Transverse colon (tissue), 4 donors: ENCODE results near the gene DTX3. TPM values are rescaled to one million over a fixed set of nuclear protein-coding genes. Genes with fewer than 3 reads are reported as not detected.
"Not testable (repeated sequence)": the region's sequence is repeated elsewhere in the genome, so short reads cannot be mapped to it uniquely, and the experiment has no call there.

Experiments used
- DNase-seq: peaks from one replicate; pipeline ENCODE4 v3.0.0-alpha.2; 2019
- H3K27ac ChIP-seq, 4 donors: fragments of 200-600 bp; sonication (generic); 2 replicates each; pipeline ENCODE4 v1.5.1; 2016 to 2018; ENCODE audit warnings: inconsistent platforms in 4 of 4
- H3K27me3 ChIP-seq: fragments of 200-600 bp; sonication (generic); 2 replicates; pipeline ENCODE4 v1.5.1; 2017; ENCODE audit warnings: inconsistent platforms
- H3K36me3 ChIP-seq, 4 donors: fragments of 200-600 bp; sonication (generic); 2 replicates each; pipeline ENCODE4 v1.5.1; 2017 to 2019; ENCODE audit warnings: inconsistent platforms in 4 of 4
- H3K4me1 ChIP-seq, 4 donors: fragments of 200-600 bp; sonication (generic); 2 replicates each; pipeline ENCODE4 v1.5.1; 2017 to 2020; ENCODE audit warnings: inconsistent platforms in 4 of 4
- H3K4me3 ChIP-seq, 4 donors: fragments of 200-600 bp; sonication (generic); 1 replicate in 1 of 4; 2 replicates in 3 of 4; pipeline versions ENCODE4 v1.5.1 to v1.6.1; 2017 to 2019; ENCODE audit warnings: inconsistent platforms in 4 of 4
- H3K9me3 ChIP-seq, 2 donors: fragments of 200-600 bp; sonication (generic); 2 replicates each; pipeline ENCODE4 v1.5.1; 2017 to 2019; ENCODE audit warnings: inconsistent platforms in 2 of 2
- EP300 ChIP-seq: sonication (generic); formaldehyde crosslinking; IDR thresholded peaks from one replicate; pipeline ENCODE4 v1.6.1; 2017; ENCODE audit warnings: antibody characterized with exemption, low read depth
- POLR2A ChIP-seq: fragments of 450-650 bp; IDR thresholded peaks from one replicate; pipeline ENCODE4 v1.6.1; 2016; ENCODE audit warnings: antibody characterized with exemption, mild to moderate bottlenecking, moderate library complexity
- POLR2AphosphoS5 ChIP-seq, 3 donors: sonication (generic); formaldehyde crosslinking; IDR thresholded peaks; one replicate each; pipeline ENCODE4 v1.6.1; 2016; ENCODE audit warnings: antibody characterized with exemption in 3 of 3
- WGBS, 2 donors: methylation state at CpG; one replicate each; pipeline ENCODE4 v1.1.5; 2018; ENCODE audit warnings: low coverage in 1 of 2; 5-methylcytosine and 5-hydroxymethylcytosine counted together
- in situ Hi-C, 4 donors: fragments of 200-750 bp; cut with MboI; loops; one replicate each; pipeline versions ENCODE4 v1.15.0 to v1.15.1; 2017; ENCODE audit warnings: low sequenced_read_pairs in 3 of 4, low pct_ligation_motif_present in 1 of 4, low pct_unique_long_range_greater_than_20kb in 1 of 4
- intact Hi-C: fragments of 100-400 bp; cut with DNase I; formaldehyde crosslinking; loops from one replicate; pipeline ENCODE4 v1.15.1; 2023; ENCODE audit warnings: low total_unique reads
- total RNA-seq, 4 donors: library from RNA; depleted of rRNA; stranded (reverse); fragments of >200 nt; gene quantifications; one replicate each; pipeline ENCODE4 v1.1.0, GENCODE V29; 2016
- TF ChIP-seq, protein P1 (sequence below), 5 experiments: fragments of 200-600 bp in 3 of 5; fragments of 450-650 bp in 2 of 5; sonication (generic) in 3 of 5; IDR thresholded peaks; 1 replicate in 2 of 5; 2 replicates in 3 of 5; pipeline ENCODE4 v1.5.1; 2016 to 2017; ENCODE audit warnings: antibody characterized with exemption in 5 of 5, inconsistent platforms in 3 of 5, mild to moderate bottlenecking in 2 of 5, moderate library complexity in 1 of 5

The DTX3 gene
- total RNA-seq, 4 donors from 2014 or later, result 8.0 to 10.9 (median 9.6) TPM

DNA sequence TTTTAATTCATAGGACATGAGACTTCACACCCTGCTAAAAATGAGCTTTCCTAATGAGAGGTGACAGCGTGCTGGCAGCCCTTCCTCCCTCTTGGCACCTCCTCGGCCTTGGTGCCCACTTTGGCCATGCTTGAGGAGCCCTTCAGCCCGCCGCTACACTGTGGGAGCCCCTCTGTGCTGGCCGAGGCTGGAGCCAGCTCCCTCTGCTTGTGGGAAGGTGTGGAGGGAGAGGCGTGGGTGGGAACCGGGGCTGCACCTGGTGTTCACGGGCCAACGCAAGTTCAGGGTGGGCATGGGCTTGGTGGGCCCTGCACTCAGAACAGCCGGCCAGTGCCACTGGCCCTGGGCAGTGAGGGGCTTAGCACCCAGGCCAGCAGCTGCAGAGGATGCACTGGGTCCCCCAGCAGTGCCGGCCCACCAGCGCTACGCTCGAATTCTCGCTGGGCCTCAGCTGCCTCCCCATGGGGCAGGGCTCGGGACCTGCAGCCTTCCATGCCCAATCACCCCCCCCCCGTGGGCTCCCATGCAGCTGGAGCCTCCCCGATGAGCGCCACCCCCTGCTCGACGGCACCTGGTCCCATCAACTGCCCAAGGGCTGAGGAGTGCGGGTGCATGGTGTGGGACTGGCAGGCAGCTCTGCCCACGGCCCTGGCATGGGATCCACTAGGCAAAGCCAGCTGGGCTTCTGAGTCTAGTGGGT, 51.1 kb downstream of the DTX3 start:
- intact Hi-C loops (no loop called here), in situ Hi-C loops (no loop called here)
- Histone ChIP-seq H3K4me3 (no peak overlapping the region), H3K4me1 (no peaks in the 10 kb centered on the region), H3K27ac (no peak overlapping the region), H3K27me3 (no peaks in the 10 kb centered on the region), H3K9me3 (no peaks in the 10 kb centered on the region), H3K36me3 (no peaks in the 10 kb centered on the region)
- no peak for DNase-seq
- 70 to 86% methylated on average over 2 to 22 of the region's 23 CpGs for WGBS, 2 donors
- TF ChIP-seq EP300 (no peak), POLR2A (no peak), POLR2AphosphoS5 (IDR thresholded peaks at IDR 0.05) (no peak)
- TF ChIP-seq, protein P1, sequence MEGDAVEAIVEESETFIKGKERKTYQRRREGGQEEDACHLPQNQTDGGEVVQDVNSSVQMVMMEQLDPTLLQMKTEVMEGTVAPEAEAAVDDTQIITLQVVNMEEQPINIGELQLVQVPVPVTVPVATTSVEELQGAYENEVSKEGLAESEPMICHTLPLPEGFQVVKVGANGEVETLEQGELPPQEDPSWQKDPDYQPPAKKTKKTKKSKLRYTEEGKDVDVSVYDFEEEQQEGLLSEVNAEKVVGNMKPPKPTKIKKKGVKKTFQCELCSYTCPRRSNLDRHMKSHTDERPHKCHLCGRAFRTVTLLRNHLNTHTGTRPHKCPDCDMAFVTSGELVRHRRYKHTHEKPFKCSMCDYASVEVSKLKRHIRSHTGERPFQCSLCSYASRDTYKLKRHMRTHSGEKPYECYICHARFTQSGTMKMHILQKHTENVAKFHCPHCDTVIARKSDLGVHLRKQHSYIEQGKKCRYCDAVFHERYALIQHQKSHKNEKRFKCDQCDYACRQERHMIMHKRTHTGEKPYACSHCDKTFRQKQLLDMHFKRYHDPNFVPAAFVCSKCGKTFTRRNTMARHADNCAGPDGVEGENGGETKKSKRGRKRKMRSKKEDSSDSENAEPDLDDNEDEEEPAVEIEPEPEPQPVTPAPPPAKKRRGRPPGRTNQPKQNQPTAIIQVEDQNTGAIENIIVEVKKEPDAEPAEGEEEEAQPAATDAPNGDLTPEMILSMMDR (IDR thresholded peaks at IDR 0.05), result no peak

DNA sequence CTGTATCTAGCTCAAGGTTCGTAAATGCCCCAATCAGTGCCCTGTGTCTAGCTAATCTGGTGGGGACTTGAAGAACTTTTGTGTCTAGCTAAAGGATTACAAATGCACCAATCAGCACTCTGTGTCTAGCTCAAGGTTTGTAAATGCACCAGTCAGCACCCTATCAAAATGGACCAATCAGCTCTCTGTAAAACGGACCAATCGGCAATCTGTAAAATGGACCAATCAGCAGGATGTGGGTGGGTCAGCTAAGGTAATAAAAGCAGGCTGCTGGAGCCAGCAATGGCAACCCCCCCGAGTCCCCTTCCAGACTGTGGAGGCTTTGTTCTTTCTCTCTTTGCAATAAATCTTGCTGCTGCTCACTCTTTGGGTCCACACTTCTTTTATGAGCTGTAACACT, 51.8 kb downstream of the DTX3 start:
- DNase-seq, in situ Hi-C loops, H3K36me3 ChIP-seq, intact Hi-C loops, H3K27me3 ChIP-seq, H3K27ac ChIP-seq, H3K9me3 ChIP-seq, H3K4me1 ChIP-seq, H3K4me3 ChIP-seq: not testable (repeated sequence)
- 79 to 81% methylated on average over 3 to 4 of the region's 4 CpGs for WGBS, 2 donors

DNA sequence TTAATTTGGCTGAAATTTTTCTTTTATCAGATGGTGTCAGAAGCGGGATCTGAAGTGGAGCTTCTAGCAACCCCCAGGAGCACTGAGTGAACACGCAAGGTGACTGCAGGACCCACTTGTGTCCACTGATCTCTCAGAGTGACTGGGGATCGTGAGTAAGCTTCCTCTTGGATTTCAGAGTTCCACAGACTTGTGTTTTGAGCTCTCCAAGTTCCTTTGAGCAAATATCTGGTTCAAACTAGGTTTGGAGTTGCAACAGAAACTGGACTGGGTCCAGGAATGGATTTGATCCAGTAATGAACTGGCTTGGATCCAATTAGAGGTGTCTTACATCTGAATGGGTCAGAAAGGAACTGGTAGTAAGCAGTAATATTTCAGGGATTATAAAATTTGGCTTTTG, 53.1 kb downstream of the DTX3 start:
- H3K9me3 ChIP-seq, result no peaks in the 10 kb centered on the region
- H3K27ac ChIP-seq, result no peak overlapping the region
- H3K36me3 ChIP-seq, result no peaks in the 10 kb centered on the region
- intact Hi-C loops, result no loop called here
- TF ChIP-seq POLR2AphosphoS5 (IDR thresholded peaks at IDR 0.05) (no peak), POLR2A (no peak), EP300 (no peak)
- TF ChIP-seq, protein P1 (IDR thresholded peaks at IDR 0.05), result no peak
- DNase-seq, result no peak
- H3K4me3 ChIP-seq, result no peak overlapping the region
- H3K4me1 ChIP-seq, result no peaks in the 10 kb centered on the region
- in situ Hi-C loops, result no loop called here
- no peaks in the 10 kb centered on the region for H3K27me3 ChIP-seq
- 67 to 83% methylated on average over 3 of the region's 3 CpGs for WGBS, 2 donors

DNA sequence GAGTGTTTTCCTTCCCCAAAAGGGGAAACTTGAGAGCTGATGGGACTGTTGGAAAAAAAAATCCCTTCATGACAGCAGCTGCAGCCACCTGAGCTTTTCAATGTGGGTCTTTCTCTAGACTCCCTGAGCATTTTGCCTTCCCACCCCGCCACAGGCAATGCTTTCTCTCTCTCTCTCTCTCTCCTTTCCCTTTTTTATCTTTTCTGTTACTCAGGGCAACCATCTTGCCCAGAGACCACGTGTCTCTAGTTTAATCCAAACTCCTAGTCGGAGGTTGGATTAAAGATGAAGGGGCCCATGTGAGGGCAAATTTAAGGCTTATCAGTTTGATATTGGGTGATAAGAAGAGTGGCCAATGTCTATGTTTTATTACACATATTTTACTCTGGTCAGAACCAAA, 54.3 kb downstream of the DTX3 start:
- H3K9me3 ChIP-seq, result no peaks in the 10 kb centered on the region
- no peak for DNase-seq
- intact Hi-C loops (no loop called here), in situ Hi-C loops (no loop called here)
- no peaks in the 10 kb centered on the region for H3K4me1 ChIP-seq
- H3K27me3 ChIP-seq, result no peaks in the 10 kb centered on the region
- no peak overlapping the region for H3K4me3 ChIP-seq
- WGBS, 2 donors, result 43 to 61% methylated on average over 2 to 3 of the region's 3 CpGs
- TF ChIP-seq EP300 (no peak), POLR2A (no peak), POLR2AphosphoS5 (IDR thresholded peaks at IDR 0.05) (no peak)
- TF ChIP-seq, protein P1 (IDR thresholded peaks at IDR 0.05), result no peak
- no peak overlapping the region for H3K27ac ChIP-seq
- H3K36me3 ChIP-seq, result no peaks in the 10 kb centered on the region

Other genes starting within 250 kb of the DTX3 start
- 10 to 100 TPM; 26.3 to 56.9 (median 33.3) TPM for gene R3HDM2, start 173.8 kb upstream of the DTX3 start, total RNA-seq
- not detected for gene INHBC, start 170.0 kb upstream of the DTX3 start, total RNA-seq
- gene INHBE, start 149.5 kb upstream of the DTX3 start, total RNA-seq, result not detected
- 1 to 10 TPM in 1 of 4 donors, under 1 TPM in 2, not detected in 1; 0.41 to 1.2 (median 0.79) TPM for gene GLI1, start 145.0 kb upstream of the DTX3 start, total RNA-seq
- 10 to 100 TPM in 3 of 4 donors, not detected in 1; 11.7 to 87.2 (median 27.3) TPM for gene ARHGAP9, start 125.0 kb upstream of the DTX3 start, total RNA-seq
- gene MARS1, start 116.8 kb upstream of the DTX3 start, total RNA-seq, result 100 to 1,000 TPM in 2 of 4 donors, 10 to 100 TPM in 2; 39.0 to 184 (median 103) TPM
- gene DDIT3, start 84.3 kb upstream of the DTX3 start, total RNA-seq, result 100 to 1,000 TPM in 2 of 4 donors, 10 to 100 TPM in 2; 27.6 to 338 (median 67.6) TPM
- 100 to 1,000 TPM in 1 of 4 donors, 10 to 100 TPM in 3; 36.6 to 155 (median 51.0) TPM for gene MBD6, start 82.0 kb upstream of the DTX3 start, total RNA-seq
- gene DCTN2, start 57.6 kb upstream of the DTX3 start, total RNA-seq, result 100 to 1,000 TPM; 154 to 344 (median 175) TPM
- 1 to 10 TPM; 1.3 to 6.2 (median 1.6) TPM for gene KIF5A, start 54.8 kb upstream of the DTX3 start, total RNA-seq
- gene PIP4K2C, start 13.6 kb upstream of the DTX3 start, total RNA-seq, result 100 to 1,000 TPM in 1 of 4 donors, 10 to 100 TPM in 3; 38.4 to 308 (median 45.8) TPM
- 10 to 100 TPM in 3 of 4 donors, 1 to 10 TPM in 1; 6.6 to 35.9 (median 15.3) TPM for gene ARHGEF25, start 6.6 kb downstream of the DTX3 start, total RNA-seq
- 1 to 10 TPM in 2 of 4 donors, under 1 TPM in 1, not detected in 1; 0.68 to 6.4 (median 2.1) TPM for gene B4GALNT1, start 28.4 kb downstream of the DTX3 start, total RNA-seq
- 100 to 1,000 TPM; 187 to 362 (median 249) TPM for gene OS9, start 89.3 kb downstream of the DTX3 start, total RNA-seq
- gene AGAP2, start 133.9 kb downstream of the DTX3 start, total RNA-seq, result 100 to 1,000 TPM in 1 of 4 donors, 1 to 10 TPM in 3; 1.2 to 125 (median 5.6) TPM
- 10 to 100 TPM; 20.6 to 73.3 (median 42.8) TPM for gene TSPAN31, start 140.2 kb downstream of the DTX3 start, total RNA-seq
- gene CDK4, start 147.5 kb downstream of the DTX3 start, total RNA-seq, result 100 to 1,000 TPM in 1 of 4 donors, 10 to 100 TPM in 3; 20.9 to 194 (median 47.8) TPM
- 10 to 100 TPM in 2 of 4 donors, 1 to 10 TPM in 2; 1.5 to 24.1 (median 9.5) TPM for gene MARCHF9, start 150.3 kb downstream of the DTX3 start, total RNA-seq
- 1 to 10 TPM in 2 of 4 donors, under 1 TPM in 1, not detected in 1; 0.40 to 2.5 (median 2.3) TPM for gene CYP27B1, start 162.3 kb downstream of the DTX3 start, total RNA-seq
- gene METTL1, start 167.3 kb downstream of the DTX3 start, total RNA-seq, result 1 to 10 TPM; 4.1 to 7.1 (median 4.5) TPM
- gene EEF1AKMT3, start 167.8 kb downstream of the DTX3 start, total RNA-seq, result 1 to 10 TPM; 1.9 to 6.7 (median 4.3) TPM
- gene TSFM, start 178.0 kb downstream of the DTX3 start, total RNA-seq, result 10 to 100 TPM in 3 of 4 donors, 1 to 10 TPM in 1; 1.4 to 23.2 (median 18.9) TPM
- 10 to 100 TPM in 2 of 4 donors, 1 to 10 TPM in 2; 3.0 to 21.1 (median 9.1) TPM for gene AVIL, start 213.9 kb downstream of the DTX3 start, total RNA-seq
- gene CTDSP2, start 241.9 kb downstream of the DTX3 start, total RNA-seq, result 100 to 1,000 TPM; 174 to 268 (median 231) TPM